Measurements from ENCODE around the gene SEC11A.

DNA sequence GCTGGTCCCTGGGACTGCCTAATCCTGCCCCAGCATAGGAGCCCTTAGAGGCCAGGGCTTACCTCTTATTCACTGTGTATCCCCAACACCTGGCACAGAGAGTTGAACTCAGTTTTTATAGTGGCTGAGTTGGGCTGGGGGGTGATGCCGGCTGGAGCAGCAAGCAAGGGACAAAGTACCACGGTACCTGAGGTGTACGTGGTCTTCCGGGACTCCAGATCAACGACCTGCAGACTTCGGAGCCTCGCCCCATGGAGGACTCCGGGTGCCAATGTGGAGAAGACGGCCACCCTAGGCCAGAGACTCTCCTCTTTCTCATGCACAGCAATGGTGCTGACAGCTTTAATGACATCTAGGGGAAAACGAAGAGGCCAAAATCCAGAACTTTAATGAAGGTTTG, 69.9 kb downstream of the SEC11A start:
- no peak for TF ChIP-seq POLR2AphosphoS5 (IDR thresholded peaks at IDR 0.05; ENCODE audit: low read depth, low read length)
- TF ChIP-seq POLR2A (IDR thresholded peaks at IDR 0.05; ENCODE audit: low read depth, low read length) = no peak

Data from GM12891 (cell line).